HCT116 (cell line): Measurements from ENCODE around the gene BCO2. TPM values are rescaled to one million over a fixed set of nuclear protein-coding genes. Genes with fewer than 3 reads are reported as not detected.

ENCODE experiments used
- ATAC-seq: fragments of 200-7000 bp; cut with Tn5 transposase; 2 replicates; pipeline ENCODE4 v1.9.1; 2020; ENCODE audit warnings: mild to moderate bottlenecking, moderate library complexity
- BruUV-seq: library from RNA; stranded (reverse); fragments of 400-500 nt; replicated peaks from 2 replicates; lab custom pipeline; 2021; lab: Mats Ljungman, UMichigan
- CTCF ChIA-PET: fragments of 300-600 bp; sonication (Branson Sonifier 250); formaldehyde crosslinking; loops from one replicate; lab custom pipeline; 2021; ENCODE audit warnings: antibody characterized with exemption; lab: Charles Lee
- POLR2A ChIA-PET: fragments of 300-600, 350-600 bp; sonication (Branson Sonifier 250); formaldehyde crosslinking; loops from one replicate; lab custom pipeline; 2021; ENCODE audit warnings: antibody characterized with exemption; lab: Charles Lee
- RAD21 ChIA-PET, 2 experiments: fragments of 300-600 bp; sonication (Branson Sonifier 250); formaldehyde crosslinking; loops; one replicate each; lab custom pipeline; 2023; ENCODE audit warnings: low total read pairs in 2 of 2; ENCODE audit not compliant: uncharacterized antibody in 2 of 2, unreplicated experiment in 2 of 2, low non-redundant PET in 1 of 2; lab: Charles Lee
- DNase-seq: peaks from one replicate; pipeline ENCODE4 v3.0.0-alpha.2; 2010; ENCODE audit warnings: low read depth, low spot score
- H2AFZ ChIP-seq: fragments of 200-600 bp; shearing (Covaris generic), sonication (generic); 2 replicates; pipeline ENCODE4 v1.6.1; 2017; ENCODE audit warnings: low read depth, mixed run types, mixed read lengths, antibody characterized with exemption, low read length; ENCODE audit not compliant: poor library complexity, severe bottlenecking
- H3K27ac ChIP-seq: 2 replicates; pipeline ENCODE4 v1.5.1; 2012; ENCODE audit warnings: low read depth, low read length
- H3K27me3 ChIP-seq: fragments of 200-600 bp; sonication (generic); 2 replicates; pipeline ENCODE4 v1.6.1; 2016; ENCODE audit warnings: mixed run types, low read length, mixed read lengths; ENCODE audit not compliant: insufficient read depth
- H3K36me3 ChIP-seq, 2 experiments: fragments of 200-500 bp in 1 of 2; fragments of 200-600 bp in 1 of 2; sonication (Bioruptor generic) in 1 of 2; sonication (generic) in 1 of 2; 2 replicates each; pipeline versions ENCODE4 v1.5.1 to v1.6.1; 2014 to 2016; ENCODE audit warnings: low read length in 2 of 2, inconsistent platforms in 1 of 2, mixed read lengths in 1 of 2, mixed run types in 1 of 2; ENCODE audit not compliant: insufficient read depth in 2 of 2, control insufficient read depth in 1 of 2
- H3K4me1 ChIP-seq, 2 experiments: fragments of 200-600 bp in 1 of 2; sonication (generic) in 1 of 2; 2 replicates each; pipeline versions ENCODE4 v1.5.1 to v1.6.1; 2012 to 2017; ENCODE audit warnings: low read length in 2 of 2, inconsistent platforms in 1 of 2, mild to moderate bottlenecking in 1 of 2, mixed read lengths in 1 of 2, mixed run types in 1 of 2, moderate library complexity in 1 of 2; ENCODE audit not compliant: insufficient read depth in 2 of 2, control insufficient read depth in 1 of 2
- H3K4me2 ChIP-seq: fragments of 200-600 bp; sonication (generic); 2 replicates; pipeline ENCODE4 v1.6.1; 2017; ENCODE audit warnings: mixed run types, low read length, mixed read lengths
- H3K4me3 ChIP-seq, 2 experiments: fragments of 200-600 bp in 1 of 2; sonication (generic) in 1 of 2; replicated peaks in 1 of 2; 2 replicates each; pipeline ENCODE4 v1.5.1; 2011 to 2016; ENCODE audit warnings: low read length in 2 of 2, control low read depth in 1 of 2, low read depth in 1 of 2, mild to moderate bottlenecking in 1 of 2, mixed read lengths in 1 of 2, mixed run types in 1 of 2
- H3K79me2 ChIP-seq: fragments of 200-600 bp; sonication (generic); 2 replicates; pipeline ENCODE4 v1.6.1; 2017; ENCODE audit warnings: mild to moderate bottlenecking, mixed run types, low read length, moderate library complexity, mixed read lengths; ENCODE audit not compliant: insufficient read depth
- H3K9ac ChIP-seq: fragments of 200-600 bp; sonication (generic); 2 replicates; pipeline ENCODE4 v1.6.1; 2016; ENCODE audit warnings: low read length, mixed read lengths
- H3K9me2 ChIP-seq: fragments of 200-600 bp; sonication (generic), shearing (Covaris generic); 2 replicates; pipeline ENCODE4 v1.6.1; 2017; ENCODE audit warnings: mixed run types, mild to moderate bottlenecking, moderate library complexity; ENCODE audit not compliant: insufficient read depth
- H3K9me3 ChIP-seq, 2 experiments: fragments of 200-500 bp in 1 of 2; fragments of 200-600 bp in 1 of 2; sonication (Bioruptor generic) in 1 of 2; sonication (generic) in 1 of 2; 2 replicates each; pipeline ENCODE4 v1.6.1; 2014 to 2017; ENCODE audit warnings: low read length in 2 of 2, mixed read lengths in 2 of 2, inconsistent platforms in 1 of 2, low read depth in 1 of 2, mild to moderate bottlenecking in 1 of 2, mixed run types in 1 of 2, moderate library complexity in 1 of 2; ENCODE audit not compliant: control insufficient read depth in 1 of 2, insufficient read depth in 1 of 2
- H4K20me1 ChIP-seq: fragments of 200-600 bp; sonication (generic), shearing (Covaris generic); 2 replicates; pipeline ENCODE4 v1.6.1; 2017; ENCODE audit warnings: mixed run types, mild to moderate bottlenecking, moderate library complexity; ENCODE audit not compliant: insufficient read depth
- ATF3 ChIP-seq: IDR thresholded peaks from 2 replicates; pipeline ENCODE4 v1.6.1; 2012
- CBX3 ChIP-seq: IDR thresholded peaks from 2 replicates; pipeline ENCODE4 v1.6.1; 2012; ENCODE audit warnings: low read depth
- EGR1 ChIP-seq: IDR thresholded peaks from 2 replicates; pipeline ENCODE4 v1.6.1; 2012; ENCODE audit warnings: low read depth
- ELF1 ChIP-seq: IDR thresholded peaks from 2 replicates; pipeline ENCODE4 v1.6.1; 2012; ENCODE audit warnings: low read depth, borderline replicate concordance
- FOSL1 ChIP-seq: IDR thresholded peaks from 2 replicates; pipeline ENCODE4 v1.6.1; 2012; ENCODE audit warnings: low read depth
- POLR2A ChIP-seq: IDR thresholded peaks from 2 replicates; pipeline ENCODE4 v1.7.0; 2011; ENCODE audit warnings: borderline replicate concordance; ENCODE audit not compliant: insufficient read depth, insufficient read length; ENCODE audit errors: extremely low read depth
- POLR2AphosphoS5 ChIP-seq: IDR thresholded peaks from 2 replicates; pipeline ENCODE4 v1.6.1; 2011; ENCODE audit warnings: mild to moderate bottlenecking, low read depth, low read length, moderate library complexity
- RAD21 ChIP-seq: IDR thresholded peaks from 2 replicates; pipeline ENCODE4 v1.6.1; 2012; ENCODE audit warnings: low read depth, mild to moderate bottlenecking
- SIN3A ChIP-seq: IDR thresholded peaks from 2 replicates; pipeline ENCODE4 v1.6.1; 2012; ENCODE audit warnings: low read depth
- SP1 ChIP-seq: IDR thresholded peaks from 2 replicates; pipeline ENCODE4 v1.6.1; 2012; ENCODE audit warnings: low read depth
- SRF ChIP-seq: IDR thresholded peaks from 2 replicates; pipeline ENCODE4 v1.6.1; 2012; ENCODE audit warnings: low read depth
- YY1 ChIP-seq: IDR thresholded peaks from 2 replicates; pipeline ENCODE4 v1.6.1; 2011; ENCODE audit warnings: low read length, low read depth, moderate library complexity, mild to moderate bottlenecking; ENCODE audit not compliant: insufficient replicate concordance; ENCODE audit errors: extremely low read depth
- ZBTB33 ChIP-seq: IDR thresholded peaks from 2 replicates; pipeline ENCODE4 v1.6.1; 2011; ENCODE audit warnings: mild to moderate bottlenecking, low read length, moderate library complexity; ENCODE audit not compliant: insufficient replicate concordance; ENCODE audit errors: extremely low read depth
- ZNF274 ChIP-seq: fragments of 200-500 bp; sonication (Bioruptor generic); IDR thresholded peaks from 2 replicates; pipeline ENCODE4 v1.6.1; 2014; ENCODE audit warnings: mild to moderate bottlenecking, low read depth, low read length, inconsistent platforms
- intact Hi-C: fragments of 100-400 bp; cut with micrococcal nuclease; formaldehyde crosslinking; loops from 2 replicates; pipeline ENCODE4 v1.10.0; 2022
- total RNA-seq: library from RNA; stranded (reverse); gene quantifications from one replicate; pipeline ENCODE4 v1.2.1, GENCODE V29; 2021; ENCODE audit not compliant: unreplicated experiment
- TF ChIP-seq, protein P1 (sequence below): IDR thresholded peaks from 2 replicates; pipeline ENCODE4 v1.6.1; 2012
- TF ChIP-seq, protein P2 (sequence below): IDR thresholded peaks from 2 replicates; pipeline ENCODE4 v1.6.1; 2012; ENCODE audit warnings: low read depth

BCO2 gene
- total RNA-seq, 1 experiment from 2014 or later = 4.0 TPM

DNA sequence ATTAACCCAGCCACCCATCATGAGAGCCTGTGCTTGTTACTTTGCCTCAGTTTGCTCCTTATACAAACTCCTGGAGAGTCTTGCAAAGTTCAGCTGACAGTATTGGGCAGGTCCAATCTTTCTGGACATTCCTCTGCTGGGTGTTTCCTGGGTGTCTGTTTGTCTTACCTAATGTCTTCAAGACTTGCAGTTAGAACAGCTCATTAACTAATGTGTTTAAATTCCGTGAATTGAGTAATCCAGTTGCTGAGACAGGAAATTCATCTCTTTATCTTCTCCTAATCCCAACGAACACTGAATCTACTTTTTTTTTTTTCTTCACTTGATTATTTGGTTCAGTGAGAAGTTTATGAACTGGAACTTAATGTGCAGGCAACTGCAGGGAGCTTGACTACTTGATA lies 20.6 kb downstream of the BCO2 start:
- no peaks in the 10 kb centered on the region for H3K9me3 ChIP-seq
- no peak overlapping the region for H3K9ac ChIP-seq
- no peak overlapping the region for H3K4me3 ChIP-seq
- ATAC-seq (no peak), DNase-seq (no peak)
- no peaks in the 10 kb centered on the region for H3K27me3 ChIP-seq
- TF ChIP-seq ZBTB33 (no peak), ZNF274 (no peak), ELF1 (no peak), SRF (no peak), POLR2AphosphoS5 (no peak), SIN3A (no peak), RAD21 (no peak)
- intact Hi-C loops = no loop called here
- H3K36me3 ChIP-seq = no peaks in the 10 kb centered on the region
- H3K79me2 ChIP-seq = no peaks in the 10 kb centered on the region
- ChIA-PET CTCF (no interaction called here), RAD21 (no interaction called here), POLR2A (no interaction called here)
- H3K4me1 ChIP-seq = no peaks in the 10 kb centered on the region
- no peak overlapping the region for H3K4me2 ChIP-seq
- BruUV-seq = no TSS peak
- no peaks in the 10 kb centered on the region for H4K20me1 ChIP-seq
- H3K27ac ChIP-seq = no peak overlapping the region
- no peaks in the 10 kb centered on the region for H3K9me2 ChIP-seq
- H2AFZ ChIP-seq = no peak overlapping the region

DNA sequence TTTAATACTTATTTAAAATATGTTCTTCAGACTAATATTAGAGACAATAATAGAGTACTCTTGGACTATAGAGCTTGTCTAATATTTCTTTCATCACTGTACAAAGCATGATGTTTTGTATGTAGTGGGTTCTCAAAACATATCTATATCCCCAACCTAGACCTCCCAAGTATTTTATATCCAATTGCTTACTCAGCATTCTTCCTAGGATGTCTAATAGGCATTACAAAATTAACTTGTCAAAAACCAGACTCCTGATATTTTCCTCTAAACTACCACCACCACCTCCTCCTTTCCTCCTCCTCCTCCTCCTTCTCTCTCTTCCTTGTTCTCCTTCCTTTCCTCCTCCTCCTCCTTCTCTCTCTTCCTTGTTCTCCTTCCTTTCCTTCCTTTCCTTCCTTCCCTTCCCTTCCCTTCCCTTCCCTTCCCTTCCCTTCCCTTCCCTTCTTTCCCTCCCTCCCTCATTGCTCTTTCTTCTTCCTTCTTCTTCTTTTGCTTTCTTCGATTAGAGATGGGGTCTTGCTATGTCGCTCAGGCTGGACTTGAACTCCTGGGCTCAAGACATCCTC lies 21.3 kb downstream of the BCO2 start:
- no peaks in the 10 kb centered on the region for H3K9me2 ChIP-seq
- intact Hi-C loops = no loop called here
- no peak overlapping the region for H3K4me2 ChIP-seq
- ChIA-PET POLR2A (no interaction called here), CTCF (no interaction called here), RAD21 (no interaction called here)
- no peak overlapping the region for H2AFZ ChIP-seq
- DNase-seq = no peak
- H3K36me3 ChIP-seq = no peaks in the 10 kb centered on the region
- no peaks in the 10 kb centered on the region for H3K9me3 ChIP-seq
- no TSS peak for BruUV-seq
- no peaks in the 10 kb centered on the region for H3K79me2 ChIP-seq
- H3K4me3 ChIP-seq = no peak overlapping the region
- H4K20me1 ChIP-seq = no peaks in the 10 kb centered on the region
- no peaks in the 10 kb centered on the region for H3K27me3 ChIP-seq
- ATAC-seq = no peak
- no peak overlapping the region for H3K9ac ChIP-seq
- H3K4me1 ChIP-seq = no peaks in the 10 kb centered on the region
- H3K27ac ChIP-seq = no peak overlapping the region
- TF ChIP-seq CBX3 (no peak), YY1 (no peak), RAD21 (no peak), ELF1 (no peak), SRF (no peak), EGR1 (no peak), POLR2A (no peak), FOSL1 (no peak), SP1 (no peak), ATF3 (no peak)
- TF ChIP-seq, protein P1, sequence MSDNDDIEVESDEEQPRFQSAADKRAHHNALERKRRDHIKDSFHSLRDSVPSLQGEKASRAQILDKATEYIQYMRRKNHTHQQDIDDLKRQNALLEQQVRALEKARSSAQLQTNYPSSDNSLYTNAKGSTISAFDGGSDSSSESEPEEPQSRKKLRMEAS = no peak
- TF ChIP-seq, protein P2, sequence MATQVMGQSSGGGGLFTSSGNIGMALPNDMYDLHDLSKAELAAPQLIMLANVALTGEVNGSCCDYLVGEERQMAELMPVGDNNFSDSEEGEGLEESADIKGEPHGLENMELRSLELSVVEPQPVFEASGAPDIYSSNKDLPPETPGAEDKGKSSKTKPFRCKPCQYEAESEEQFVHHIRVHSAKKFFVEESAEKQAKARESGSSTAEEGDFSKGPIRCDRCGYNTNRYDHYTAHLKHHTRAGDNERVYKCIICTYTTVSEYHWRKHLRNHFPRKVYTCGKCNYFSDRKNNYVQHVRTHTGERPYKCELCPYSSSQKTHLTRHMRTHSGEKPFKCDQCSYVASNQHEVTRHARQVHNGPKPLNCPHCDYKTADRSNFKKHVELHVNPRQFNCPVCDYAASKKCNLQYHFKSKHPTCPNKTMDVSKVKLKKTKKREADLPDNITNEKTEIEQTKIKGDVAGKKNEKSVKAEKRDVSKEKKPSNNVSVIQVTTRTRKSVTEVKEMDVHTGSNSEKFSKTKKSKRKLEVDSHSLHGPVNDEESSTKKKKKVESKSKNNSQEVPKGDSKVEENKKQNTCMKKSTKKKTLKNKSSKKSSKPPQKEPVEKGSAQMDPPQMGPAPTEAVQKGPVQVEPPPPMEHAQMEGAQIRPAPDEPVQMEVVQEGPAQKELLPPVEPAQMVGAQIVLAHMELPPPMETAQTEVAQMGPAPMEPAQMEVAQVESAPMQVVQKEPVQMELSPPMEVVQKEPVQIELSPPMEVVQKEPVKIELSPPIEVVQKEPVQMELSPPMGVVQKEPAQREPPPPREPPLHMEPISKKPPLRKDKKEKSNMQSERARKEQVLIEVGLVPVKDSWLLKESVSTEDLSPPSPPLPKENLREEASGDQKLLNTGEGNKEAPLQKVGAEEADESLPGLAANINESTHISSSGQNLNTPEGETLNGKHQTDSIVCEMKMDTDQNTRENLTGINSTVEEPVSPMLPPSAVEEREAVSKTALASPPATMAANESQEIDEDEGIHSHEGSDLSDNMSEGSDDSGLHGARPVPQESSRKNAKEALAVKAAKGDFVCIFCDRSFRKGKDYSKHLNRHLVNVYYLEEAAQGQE = no peak
